Endothelial cell (in vitro differentiated cells): ENCODE data around the gene EPHX1. TPM values are rescaled to one million over a fixed set of nuclear protein-coding genes. Genes with fewer than 3 reads are reported as not detected.
"Not testable (repeated sequence)": the region's sequence is repeated elsewhere in the genome, so short reads cannot be mapped to it uniquely, and the experiment has no call there.

ENCODE experiments used
- DNase-seq: peaks from one replicate; pipeline ENCODE4 v3.0.0; 2021; ENCODE audit warnings: low spot score
- H3K27ac Mint-ChIP-seq: one replicate; pipeline ENCODE4 v1.8.0; 2021; ENCODE audit warnings: mixed read lengths, inconsistent platforms; ENCODE audit not compliant: unreplicated experiment
- H3K27me3 Mint-ChIP-seq: one replicate; pipeline ENCODE4 v1.8.0; 2021; ENCODE audit warnings: mild to moderate bottlenecking, moderate library complexity, mixed read lengths, inconsistent platforms; ENCODE audit not compliant: unreplicated experiment
- H3K36me3 Mint-ChIP-seq: one replicate; pipeline ENCODE4 v1.8.0; 2021; ENCODE audit warnings: mild to moderate bottlenecking, low read depth, mixed read lengths, inconsistent platforms; ENCODE audit not compliant: unreplicated experiment
- H3K4me1 Mint-ChIP-seq: one replicate; pipeline ENCODE4 v1.8.0; 2021; ENCODE audit warnings: mild to moderate bottlenecking, mixed read lengths, inconsistent platforms; ENCODE audit not compliant: unreplicated experiment
- H3K4me3 Mint-ChIP-seq: one replicate; pipeline ENCODE4 v1.8.0; 2021; ENCODE audit warnings: mild to moderate bottlenecking, mixed read lengths, inconsistent platforms; ENCODE audit not compliant: unreplicated experiment
- H3K9me3 Mint-ChIP-seq: one replicate; pipeline ENCODE4 v1.8.0; 2021; ENCODE audit warnings: mixed read lengths, inconsistent platforms; ENCODE audit not compliant: unreplicated experiment
- CTCF ChIP-seq: fragments of 200-600 bp; sonication (generic); IDR thresholded peaks from one replicate; pipeline ENCODE4 v1.5.0; 2021; ENCODE audit warnings: antibody characterized with exemption; ENCODE audit not compliant: unreplicated experiment
- total RNA-seq: library from RNA; stranded (reverse); fragmentation: NEBNext Ultra II Directional; extraction: Animal tissue kit (Norgen Biotek cat#: 25700); gene quantifications from one replicate; pipeline ENCODE4 v1.2.1, GENCODE V29; 2021; ENCODE audit not compliant: unreplicated experiment

Gene EPHX1
- total RNA-seq, 1 donor from 2014 or later, result 45.0 TPM

GRCh38 chr1:225811622-225812487 is 1.9 kb downstream of the EPHX1 start:
- no peaks in the 10 kb centered on the region for H3K36me3 Mint-ChIP-seq
- peak overlapping the region; percentile 93 for H3K4me3 Mint-ChIP-seq
- H3K27me3 Mint-ChIP-seq, result peaks cover 5% of the 10 kb centered on the region
- peaks cover 26% of the 10 kb centered on the region for H3K4me1 Mint-ChIP-seq
- peak; percentile 53 for DNase-seq
- no peak overlapping the region for H3K27ac Mint-ChIP-seq
- TF ChIP-seq CTCF, result no peak
- no peaks in the 10 kb centered on the region for H3K9me3 Mint-ChIP-seq

- Mint-ChIP-seq H3K27ac (no peak overlapping the region), H3K4me1 (peaks cover 34% of the 10 kb centered on the region), H3K27me3 (peaks cover 7% of the 10 kb centered on the region)
Measured at GRCh38 chr1:225812488-225813213, 2.7 kb downstream of the EPHX1 start.

DNA sequence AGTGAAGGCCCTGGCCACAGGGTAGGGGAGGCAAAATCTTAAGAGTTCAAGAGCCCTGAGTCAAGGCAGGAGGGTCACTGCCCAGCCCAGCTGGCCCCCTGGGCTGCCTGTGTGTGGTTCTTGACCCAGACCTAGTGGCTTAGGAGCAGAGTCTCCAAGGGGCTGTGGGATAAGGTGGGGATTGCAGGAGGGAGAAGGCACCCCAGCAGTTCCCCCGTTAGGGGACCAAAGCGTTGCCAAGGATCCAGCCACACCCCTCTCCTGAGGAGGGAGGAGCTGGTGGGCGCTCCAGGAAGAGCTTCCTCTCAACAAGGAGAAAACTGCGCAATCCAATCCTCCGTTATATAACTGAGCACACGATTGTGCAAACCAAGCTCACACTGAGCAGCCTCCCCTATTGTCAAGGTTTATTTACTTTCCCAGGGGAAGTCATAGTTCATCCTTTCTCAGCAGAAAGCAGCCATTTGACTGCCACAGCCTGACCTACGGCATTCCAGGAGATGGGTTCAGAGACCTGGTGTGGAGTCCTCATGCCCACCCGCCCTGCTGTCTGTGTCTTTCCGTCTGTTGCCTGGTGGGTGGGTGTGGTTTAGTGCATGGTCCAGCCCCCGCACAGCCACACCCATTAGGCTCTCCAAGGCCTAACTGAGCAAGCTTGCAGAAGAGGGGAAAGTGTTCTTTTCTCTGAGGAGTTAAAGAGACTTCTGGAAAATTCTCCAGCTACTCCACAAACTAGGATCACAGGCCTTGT is 3.5 kb downstream of the EPHX1 start:
- H3K9me3 Mint-ChIP-seq, result no peaks in the 10 kb centered on the region
- H3K4me3 Mint-ChIP-seq, result peak overlapping the region; percentile 39
- DNase-seq, result no peak
- H3K4me1 Mint-ChIP-seq, result peaks cover 37% of the 10 kb centered on the region
- peaks cover 6% of the 10 kb centered on the region for H3K27me3 Mint-ChIP-seq
- no peaks in the 10 kb centered on the region for H3K36me3 Mint-ChIP-seq
- TF ChIP-seq CTCF, result no peak
- H3K27ac Mint-ChIP-seq, result no peak overlapping the region

More at GRCh38 chr1:225812488-225813213, 2.7 kb downstream of the EPHX1 start:
- peak overlapping the region; percentile 10 for H3K4me3 Mint-ChIP-seq
- no peaks in the 10 kb centered on the region for H3K36me3 Mint-ChIP-seq
- no peak for TF ChIP-seq CTCF
- DNase-seq, result no peak
- no peaks in the 10 kb centered on the region for H3K9me3 Mint-ChIP-seq

GRCh38 chr1:225814381-225814780 is 4.5 kb downstream of the EPHX1 start:
- Mint-ChIP-seq H3K36me3 (no peaks in the 10 kb centered on the region), H3K27ac (no peak overlapping the region), H3K27me3 (peaks cover 6% of the 10 kb centered on the region), H3K9me3 (no peaks in the 10 kb centered on the region), H3K4me3 (no peak overlapping the region), H3K4me1 (peaks cover 37% of the 10 kb centered on the region)
- no peak for TF ChIP-seq CTCF
- DNase-seq, result no peak

- not testable (repeated sequence) for H3K27ac Mint-ChIP-seq, H3K9me3 Mint-ChIP-seq, DNase-seq, H3K36me3 Mint-ChIP-seq, H3K4me3 Mint-ChIP-seq, H3K27me3 Mint-ChIP-seq
- H3K4me1 Mint-ChIP-seq, result peaks cover 37% of the 10 kb centered on the region
Measured at GRCh38 chr1:225815090-225815489, 5.2 kb downstream of the EPHX1 start.
